ENCODE data around the gene VOPP1.

The VOPP1 gene

DNA sequence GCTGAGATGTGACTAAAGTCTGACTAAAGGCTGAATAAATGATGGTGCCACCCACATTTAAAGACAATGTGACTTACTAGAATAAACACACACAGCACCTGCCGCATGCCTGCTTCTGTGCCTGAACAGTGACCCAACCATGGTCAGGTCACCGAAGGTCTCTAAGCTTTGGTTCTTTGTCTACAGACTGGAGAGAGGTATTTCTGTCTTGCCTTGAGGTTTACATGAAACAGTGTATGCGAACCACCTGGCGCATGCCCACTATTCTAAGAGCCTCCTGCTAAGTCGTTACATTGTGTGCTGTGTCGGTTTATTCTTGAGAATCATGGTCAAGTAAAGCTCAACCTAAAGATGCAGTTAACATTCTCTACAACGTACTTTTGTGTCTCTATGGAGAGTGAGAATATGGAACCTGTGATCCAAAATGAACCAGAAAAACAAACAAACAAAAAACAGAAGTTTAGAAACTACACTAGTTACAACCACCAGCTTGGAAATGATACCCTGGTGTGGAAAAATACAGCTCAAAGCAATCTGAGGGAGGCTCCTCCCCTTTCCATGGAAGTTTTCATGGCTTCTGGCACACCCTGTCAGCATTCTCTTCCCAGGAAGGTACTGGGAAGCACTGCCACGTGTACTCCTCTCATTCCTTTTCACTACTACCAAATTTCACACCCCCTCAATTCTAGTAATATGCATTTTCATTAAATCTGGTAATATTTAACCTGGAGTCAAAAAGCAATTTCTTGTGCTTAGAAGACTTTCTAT, 40.0 kb downstream of the VOPP1 start:
- no peak for DNase-seq (ENCODE audit: low spot score)

DNA sequence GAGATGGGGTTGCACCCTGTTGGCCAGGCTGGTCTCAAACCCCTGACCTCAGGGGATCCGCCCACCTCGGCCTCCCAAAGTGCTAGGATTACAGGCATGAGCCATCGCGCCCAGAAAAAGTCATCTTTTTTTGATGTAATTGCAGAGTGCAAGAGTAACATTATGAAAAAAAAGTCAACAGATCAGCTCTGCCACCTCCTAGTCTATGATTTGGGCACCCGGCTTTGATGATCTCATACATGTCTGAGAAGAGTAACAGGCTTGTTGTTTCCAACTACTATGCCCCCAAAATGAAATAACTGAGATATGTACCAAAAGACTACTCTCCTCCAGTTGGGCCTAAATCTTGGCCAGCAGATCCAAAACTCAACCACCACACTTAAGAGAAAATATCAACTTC, 40.8 kb downstream of the VOPP1 start:
- DNase-seq (ENCODE audit: low spot score) = no peak

DNA sequence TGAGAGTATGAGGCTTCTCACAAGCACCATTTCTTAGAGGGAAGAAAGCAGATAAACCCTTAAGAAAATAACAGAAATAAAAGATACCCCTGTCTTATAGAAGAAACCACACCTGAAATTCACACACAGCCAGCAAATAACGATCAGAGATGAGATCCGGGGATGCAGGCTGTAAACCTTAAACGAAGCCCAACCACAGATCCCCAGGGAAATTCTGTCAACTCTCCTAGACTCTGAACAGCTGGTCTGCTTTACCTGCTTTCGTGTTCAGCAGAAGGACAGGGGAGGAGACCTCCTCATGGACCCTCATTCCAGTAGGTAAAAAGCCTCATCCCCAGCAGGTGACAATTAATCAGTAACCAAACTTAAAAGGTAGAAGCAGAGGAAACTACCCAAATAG, 45.0 kb downstream of the VOPP1 start:
- no peak for DNase-seq (ENCODE audit: low spot score)

GRCh38 chr7:55526770-55527169, 45.5 kb downstream of the VOPP1 start:
- DNase-seq (ENCODE audit: low spot score) = no peak

DNA sequence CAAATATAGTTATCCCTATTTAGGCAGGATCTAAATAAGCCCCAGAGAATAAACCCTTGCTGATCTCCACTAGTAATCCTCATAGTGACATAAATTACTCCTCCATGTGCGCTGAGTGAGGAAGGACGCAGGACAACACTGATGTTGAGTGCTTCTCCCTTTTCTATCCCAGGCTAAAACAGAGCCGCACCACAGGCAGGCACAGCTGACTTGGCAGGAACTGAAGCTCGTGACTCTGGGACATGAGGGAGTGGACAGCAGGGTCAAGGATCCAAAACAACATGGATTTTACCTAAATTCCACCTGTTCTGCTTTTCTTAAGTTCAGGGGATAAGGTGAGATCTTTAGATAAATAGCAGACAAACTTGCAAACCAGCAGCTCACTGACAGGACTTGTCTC, 46.0 kb downstream of the VOPP1 start:
- DNase-seq (ENCODE audit: low spot score) = no peak

DNA sequence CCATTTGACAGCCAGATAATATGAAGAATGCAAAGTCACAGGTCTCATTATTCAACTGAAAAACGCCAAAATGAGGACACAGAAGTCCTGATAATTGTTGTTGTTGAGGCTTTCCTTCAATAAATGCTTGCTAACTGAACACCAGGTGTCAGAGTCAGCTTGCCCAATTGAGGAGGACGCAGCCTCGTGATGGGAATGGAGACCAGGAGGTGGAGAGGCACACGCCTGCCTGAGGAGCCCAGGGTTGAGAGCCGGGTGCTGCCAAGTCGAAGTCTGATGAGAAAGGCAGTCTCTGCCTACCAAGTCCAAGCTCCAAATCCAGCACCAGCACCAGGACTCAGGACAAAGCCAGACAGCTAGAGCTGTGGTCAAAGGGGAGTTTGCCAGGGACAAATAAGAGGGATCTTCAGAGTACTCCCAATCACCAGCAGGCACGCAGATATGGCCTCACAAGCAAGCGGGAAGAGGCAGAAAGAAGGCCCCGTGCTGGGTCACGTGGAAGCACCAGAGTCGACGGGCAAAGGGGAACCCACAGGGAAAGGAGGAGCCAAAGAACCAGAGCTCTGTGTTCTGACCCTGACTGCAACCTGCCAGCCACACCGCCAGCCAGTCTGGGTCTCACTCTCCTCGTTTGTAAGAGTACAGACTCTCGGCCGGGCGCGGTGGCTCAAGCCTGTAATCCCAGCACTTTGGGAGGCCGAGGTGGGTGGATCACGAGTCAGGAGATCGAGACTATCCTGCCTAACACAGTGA, 47.6 kb downstream of the VOPP1 start:
- no peak for DNase-seq (ENCODE audit: low spot score)

DNA sequence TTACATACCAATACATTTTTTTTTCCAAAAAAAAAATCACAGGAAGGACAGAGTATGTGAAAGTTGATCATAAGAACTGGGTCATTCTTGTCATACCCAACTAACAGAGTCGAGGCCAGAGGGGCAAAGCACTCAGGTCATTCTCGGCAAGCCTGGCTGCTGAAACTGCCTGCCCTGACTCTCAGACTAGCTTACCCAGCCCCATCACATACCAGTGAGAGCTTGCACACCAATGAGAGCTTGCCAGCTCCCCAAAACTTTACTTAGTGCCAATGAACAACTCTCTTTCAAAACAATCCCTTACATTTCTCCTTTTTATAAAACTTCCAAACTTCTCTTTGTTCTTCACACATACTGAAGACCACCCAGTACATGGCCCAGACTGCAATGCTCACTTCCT, 48.9 kb downstream of the VOPP1 start:
- no peak for DNase-seq (ENCODE audit: low spot score)

DNA sequence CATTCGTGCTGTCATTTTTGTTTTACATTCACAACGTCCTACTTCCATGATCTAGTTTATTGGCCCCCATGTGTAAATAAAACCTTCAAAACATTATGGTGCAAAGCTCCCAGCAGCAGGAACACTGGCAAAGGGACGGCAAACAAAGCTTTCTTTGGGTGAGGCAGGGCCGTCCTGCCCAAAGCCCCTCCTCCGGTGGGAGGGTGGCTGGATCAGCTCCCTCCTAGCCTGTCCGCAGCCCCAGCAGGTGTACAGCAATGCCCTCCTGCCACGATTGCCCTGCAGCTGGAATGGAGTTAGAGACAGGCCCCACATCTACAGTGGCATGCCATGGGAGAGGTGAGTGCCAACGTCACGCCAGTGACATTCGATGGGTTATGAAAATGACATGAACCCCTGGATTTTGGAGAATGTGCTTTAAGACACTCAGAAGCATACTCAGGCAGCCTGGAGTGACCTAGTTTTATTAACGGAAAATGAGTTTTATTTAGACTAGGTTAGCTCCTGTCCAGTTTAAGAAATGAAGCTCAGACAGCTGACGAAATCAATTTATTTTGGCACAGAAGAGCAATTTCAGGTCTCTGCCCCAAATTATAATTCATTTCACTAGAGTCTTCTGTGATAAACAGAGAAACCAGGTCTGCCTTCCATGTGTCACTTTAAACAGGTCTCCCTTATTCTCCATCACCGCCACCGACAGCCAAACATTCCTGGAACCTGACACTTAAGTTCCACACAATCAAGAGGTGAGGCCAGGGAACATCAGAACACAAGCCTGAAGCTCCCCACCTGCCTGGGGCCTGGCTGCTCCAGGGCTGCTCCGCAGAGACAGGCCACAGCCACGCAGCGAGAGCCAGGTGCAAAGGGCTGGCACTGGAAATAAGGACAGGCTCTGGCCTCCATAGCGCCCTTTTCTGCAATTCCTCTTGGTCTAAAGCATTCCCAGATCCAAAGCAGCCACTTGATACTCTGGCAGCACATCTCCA, 50.1 kb downstream of the VOPP1 start:
- DNase-seq (ENCODE audit: low spot score) = no peak

DNA sequence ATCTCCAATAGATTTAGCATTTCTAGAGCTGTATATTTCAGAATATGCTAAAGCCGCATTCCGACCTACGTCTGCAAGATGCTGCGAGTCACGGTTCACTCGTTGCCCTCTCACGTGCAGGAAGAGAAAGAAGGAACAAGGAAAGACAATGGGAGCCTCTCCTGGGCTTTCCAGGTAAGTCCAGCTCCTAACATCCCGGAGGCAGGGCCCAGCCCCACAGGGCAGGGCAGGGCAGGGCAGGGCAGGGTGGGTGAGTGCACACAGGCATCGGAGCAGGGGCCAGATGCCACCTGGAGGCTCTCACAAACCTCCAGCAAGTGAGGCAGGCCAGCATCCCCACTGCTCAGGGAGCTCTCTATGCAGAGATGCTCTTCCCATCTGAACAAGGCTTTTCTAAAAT, 50.8 kb downstream of the VOPP1 start:
- no peak for DNase-seq (ENCODE audit: low spot score)

DNA sequence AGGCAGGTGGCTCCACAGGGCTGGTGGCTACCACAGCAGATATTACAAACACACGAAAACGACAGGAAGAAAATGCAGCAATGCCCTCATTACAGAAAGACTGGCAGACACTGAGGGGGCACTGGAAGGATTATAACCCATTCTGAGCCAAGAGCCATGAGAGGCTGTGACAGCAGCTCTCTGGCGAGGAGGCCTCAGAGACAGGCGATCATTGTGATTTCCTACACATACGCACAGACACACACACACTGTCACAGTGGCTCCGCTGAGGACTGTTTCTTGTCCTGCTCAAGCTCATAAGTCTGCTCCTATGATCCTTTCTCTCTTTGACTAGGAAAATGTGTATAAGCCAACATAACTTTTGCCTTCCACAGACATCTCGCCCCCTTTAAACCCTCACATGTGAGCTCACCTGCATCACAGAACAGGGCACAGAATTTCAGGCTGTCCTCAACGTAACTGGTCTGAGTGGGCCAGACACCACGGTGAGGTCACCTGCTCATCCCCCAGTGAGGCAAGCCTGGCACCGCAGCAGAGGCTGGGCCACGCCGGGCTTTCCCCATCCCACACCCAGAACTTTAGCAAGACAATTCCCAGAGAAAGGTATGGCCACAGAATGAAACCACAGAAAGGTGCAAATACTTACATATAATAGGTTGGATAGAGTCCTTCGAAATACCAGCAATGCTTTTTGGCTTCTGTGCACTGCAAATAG, 51.7 kb downstream of the VOPP1 start:
- no peak for DNase-seq (ENCODE audit: low spot score)

DNA sequence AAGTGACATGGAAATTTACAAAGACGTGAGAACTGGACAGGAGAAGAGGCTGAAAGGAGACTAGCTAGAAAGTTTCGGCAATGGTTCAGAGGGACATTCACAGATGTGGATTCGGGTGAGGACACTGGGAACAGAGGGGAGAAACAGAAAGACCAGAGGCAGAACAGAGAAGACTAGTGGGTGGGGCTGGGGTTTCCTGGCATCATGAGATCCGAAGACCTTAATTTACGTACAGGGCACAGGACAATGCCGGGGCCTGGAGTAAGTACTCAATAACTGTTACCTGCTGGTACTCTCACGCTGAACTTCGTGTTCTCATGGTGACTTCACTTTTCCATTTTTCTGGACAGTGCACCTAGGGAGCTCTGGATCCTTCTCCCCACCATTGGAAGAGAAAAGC, 53.5 kb downstream of the VOPP1 start:
- no peak for DNase-seq (ENCODE audit: low spot score)

GRCh38 chr7:55517936-55518689, 54.2 kb downstream of the VOPP1 start:
- DNase-seq (ENCODE audit: low spot score) = no peak

DNA sequence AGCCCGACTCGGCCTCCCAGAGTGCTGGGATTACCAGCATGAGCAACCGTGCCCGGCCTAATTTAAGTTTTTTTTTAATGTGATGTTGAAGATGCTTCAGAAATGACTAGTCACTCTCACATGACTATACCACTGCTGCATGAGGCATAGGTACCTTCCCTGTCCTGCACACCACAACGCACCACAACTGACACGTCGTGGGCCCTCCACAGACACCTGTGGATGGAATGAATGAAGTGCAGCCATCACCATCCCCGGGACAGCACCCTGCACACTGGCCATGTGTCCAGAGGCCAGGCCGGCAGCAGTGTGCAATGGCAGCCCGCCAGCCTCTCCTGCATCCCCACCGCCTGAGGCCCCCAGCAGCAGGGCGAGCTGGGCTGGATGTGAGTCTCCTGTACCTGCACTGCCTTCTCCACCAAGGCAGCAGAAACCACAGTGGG, 55.1 kb downstream of the VOPP1 start:
- DNase-seq (ENCODE audit: low spot score) = no peak

GRCh38 chr7:55516409-55516808, 55.9 kb downstream of the VOPP1 start:
- no peak for DNase-seq (ENCODE audit: low spot score)

GRCh38 chr7:55515569-55516279, 56.6 kb downstream of the VOPP1 start:
- DNase-seq (ENCODE audit: low spot score) = no peak

DNA sequence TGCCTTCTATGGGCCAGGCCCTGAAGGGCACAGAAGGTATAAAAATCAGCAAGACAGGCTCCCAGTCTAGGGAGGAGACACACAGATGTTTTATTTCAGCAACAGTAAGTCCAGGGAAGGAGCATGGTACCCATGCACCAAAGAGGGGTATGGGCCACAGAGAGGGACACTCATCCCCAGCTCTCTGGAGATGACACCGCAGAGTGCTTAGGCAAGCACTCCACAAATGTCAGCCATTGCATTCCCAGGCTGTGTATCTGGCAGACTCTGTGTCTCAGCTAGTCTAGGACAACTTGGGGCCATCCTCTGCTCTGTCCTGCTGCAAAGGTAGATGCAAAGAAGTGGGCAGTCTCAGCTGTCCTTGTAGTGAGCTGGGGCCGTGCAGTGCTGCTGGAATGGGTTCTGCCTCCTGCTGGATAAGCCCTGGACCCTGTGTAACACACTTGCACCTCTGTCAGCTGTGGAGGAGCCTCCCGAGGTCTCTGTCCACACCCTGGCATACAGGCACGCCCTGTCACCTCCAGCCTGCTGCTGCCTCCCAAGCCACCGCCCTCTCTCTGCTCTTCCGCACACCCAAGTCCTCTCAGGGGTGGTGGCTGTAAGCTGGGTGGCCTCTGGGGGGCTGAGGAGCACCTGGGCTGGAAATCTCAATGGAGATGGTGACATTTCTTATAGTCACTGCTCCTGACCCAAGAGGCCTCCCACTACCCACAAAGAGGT, 57.6 kb downstream of the VOPP1 start:
- no peak for DNase-seq (ENCODE audit: low spot score)

- DNase-seq (ENCODE audit: low spot score) = no peak
Observed at GRCh38 chr7:55513868-55514267, 58.4 kb downstream of the VOPP1 start.

DNA sequence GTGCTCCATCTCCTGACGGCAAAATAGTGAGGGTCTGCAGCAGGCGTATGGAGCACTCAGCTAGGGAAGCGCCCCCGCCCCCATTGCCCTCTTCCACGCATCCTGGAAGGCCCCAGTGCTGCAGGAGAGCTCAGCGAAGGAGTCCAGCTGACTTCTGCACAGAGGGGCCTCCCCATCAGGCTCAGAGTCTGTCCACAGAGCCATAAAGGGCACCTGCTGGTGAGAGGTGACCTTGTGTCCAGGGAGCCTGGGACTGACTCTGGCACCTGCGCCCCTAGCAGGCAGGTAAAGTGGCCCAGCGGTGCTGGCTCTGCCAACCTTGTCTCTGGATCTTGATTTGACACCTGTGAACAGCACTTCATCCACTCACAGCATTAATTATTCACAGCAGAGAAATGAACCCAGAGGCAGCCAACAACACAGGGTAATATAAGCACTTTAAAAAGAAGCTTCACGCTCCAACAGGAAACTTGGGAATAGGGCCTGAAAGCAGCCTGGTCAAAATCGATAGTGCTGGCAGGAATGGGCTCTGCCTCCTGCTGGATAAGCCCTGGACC, 59.6 kb downstream of the VOPP1 start:
- DNase-seq (ENCODE audit: low spot score) = no peak

GRCh38 chr7:55510621-55511020, 61.7 kb downstream of the VOPP1 start:
- DNase-seq (ENCODE audit: low spot score) = no peak

Measured in AG08395 (cell line).